ENCODE results near the gene FN1.
A peak's percentile ranks its signal among the peaks of the same experiment; 100 is the strongest.

- TF ChIP-seq CHD2 (IDR thresholded peaks at IDR 0.05; ENCODE audit: low read length, partially characterized antibody) = no peak
- no peak for TF ChIP-seq JUND (IDR thresholded peaks at IDR 0.05)
- peak; percentile 85 for TF ChIP-seq CTCF (IDR thresholded peaks at IDR 0.05)
- no peak for TF ChIP-seq TAF1 (IDR thresholded peaks at IDR 0.05; ENCODE audit: borderline replicate concordance, low read depth, low read length)
- no peak for TF ChIP-seq POLR2AphosphoS5 (IDR thresholded peaks at IDR 0.05; ENCODE audit: low read depth, low read length)
Measured at GRCh38 chr2:215454519-215455246, 18.8 kb upstream of the FN1 start.

Data from SK-N-SH (cell line).